ENCODE results near the gene PCA3. TPM values are rescaled to one million over a fixed set of nuclear protein-coding genes. Genes with fewer than 3 reads are reported as not detected.

The PCA3 gene
- total and polyA plus RNA-seq, 9 of the 15 experiments (the other 6 are each of a cell fraction or from before 2014, with no cell fraction given): not detected

- DNase-seq (ENCODE audit: extremely low read depth in 1 of 4, low spot score in 3 of 4) (no peak), ATAC-seq (no peak), FAIRE-seq (no peak)
- H3K4me2 ChIP-seq (ENCODE audit: insufficient read depth, low read length): no peak overlapping the region
- H3K36me3 ChIP-seq (ENCODE audit: control insufficient read depth, insufficient read depth, low read length): no peaks in the 10 kb centered on the region
- no peak overlapping the region for H3K27ac ChIP-seq (ENCODE audit: extremely low read depth, low read depth, low read length)
- BruUV-seq (replicated peaks): no TSS peak
- H3K9me3 ChIP-seq (replicated peaks; ENCODE audit: control insufficient read depth, insufficient read depth, low read depth, low read length): no peaks in the 10 kb centered on the region
- H4K20me1 ChIP-seq (replicated peaks; ENCODE audit: control insufficient read depth, insufficient read depth, low read length): no peaks in the 10 kb centered on the region
- intact Hi-C loops (cut with micrococcal nuclease) (no loop called here), in situ Hi-C loops (cut with MboI) (no loop called here)
- H2AFZ ChIP-seq (ENCODE audit: low read depth, low read length): no peak overlapping the region
- H3K4me1 ChIP-seq (replicated peaks in 1 of 2; ENCODE audit: control insufficient read depth in 2 of 2, insufficient read depth in 2 of 2, low read length in 2 of 2): no peaks in the 10 kb centered on the region; a peak in 1 of 5 replicates
- no peak overlapping the region for H3K9ac ChIP-seq (ENCODE audit: insufficient read depth in 1 of 2, low read depth in 2 of 2, low read length in 2 of 2)
- POLR2A ChIA-PET: no interaction called here
- 0% methylated on average over 3 of the region's 3 CpGs for WGBS (ENCODE audit: insufficient coverage, low coverage, missing lambda C conversion rate)
- H3K27me3 ChIP-seq (ENCODE audit: control insufficient read depth in 2 of 2, insufficient read depth in 2 of 2, low read length in 2 of 2): no peaks in the 10 kb centered on the region
- no peaks in the 10 kb centered on the region for H3K9me1 ChIP-seq (ENCODE audit: control insufficient read depth, insufficient read depth, low read length)
- H3K79me2 ChIP-seq (ENCODE audit: control insufficient read depth, insufficient read depth, low read length): no peaks in the 10 kb centered on the region
- CTCF ChIA-PET (ENCODE audit: low intra/inter-chr PET ratio): no interaction called here
- H3K4me3 ChIP-seq: no peak overlapping the region
- TF ChIP-seq MCM5 (IDR thresholded peaks at IDR 0.05; ENCODE audit: low read depth) (no peak), PHB2 (IDR thresholded peaks at IDR 0.05; ENCODE audit: low read depth) (no peak), ZNF551 (CRISPR knock-in tag; IDR thresholded peaks at IDR 0.05) (no peak), FOXJ2 (tag; IDR thresholded peaks at IDR 0.05) (no peak), ETV5 (CRISPR knock-in tag; IDR thresholded peaks at IDR 0.05; ENCODE audit: low read depth) (no peak), ZNF280B (CRISPR knock-in tag; IDR thresholded peaks at IDR 0.05) (no peak), MED1 (CRISPR knock-in tag; IDR thresholded peaks at IDR 0.05; ENCODE audit: borderline replicate concordance) (no peak), EWSR1 (IDR thresholded peaks at IDR 0.05; ENCODE audit: borderline replicate concordance, low read depth, partially characterized antibody) (no peak), NFRKB (IDR thresholded peaks at IDR 0.05; ENCODE audit: low read depth) (no peak), SRF (CRISPR knock-in tag; IDR thresholded peaks at IDR 0.05) (no peak), FUS (optimal IDR thresholded peaks at IDR 0.05; ENCODE audit: low read depth, low read length) (no peak), NONO (IDR thresholded peaks at IDR 0.05; ENCODE audit: low read depth in 2 of 2, low read length in 1 of 2) (no peak), ZNF511 (CRISPR knock-in tag; IDR thresholded peaks at IDR 0.05) (no peak), BRF1 (IDR thresholded peaks at IDR 0.05; ENCODE audit: borderline replicate concordance, extremely low read depth, insufficient read length) (no peak), IRF1 (CRISPR knock-in tag; IDR thresholded peaks at IDR 0.05; ENCODE audit: borderline replicate concordance) (no peak), BCLAF1 (IDR thresholded peaks at IDR 0.05; ENCODE audit: borderline replicate concordance in 1 of 2, control insufficient read depth in 1 of 2, low read depth in 2 of 2, low read length in 1 of 2) (no peak)
Observed at GRCh38 chr9:76756941-76757673, 7.1 kb upstream of the PCA3 start.
